ENCODE results near the gene SCLY. TPM values are rescaled to one million over a fixed set of nuclear protein-coding genes. Genes with fewer than 3 reads are reported as not detected.
A peak's percentile ranks its signal among the peaks of the same experiment; 100 is the strongest.

SCLY gene
- total RNA-seq, 1 experiment from 2014 or later: 68.4 TPM

- TF ChIP-seq GTF2I (CRISPR knock-in tag; conservative IDR thresholded peaks at IDR 0.05) (no peak), TEAD1 (CRISPR knock-in tag; IDR thresholded peaks at IDR 0.05) (no peak), CTCF (IDR thresholded peaks at IDR 0.05) (no peak), MYBL2 (CRISPR knock-in tag; IDR thresholded peaks at IDR 0.05) (no peak)
Measured at GRCh38 chr2:238022594-238023157, 38.1 kb upstream of the SCLY start (continued).

DNA sequence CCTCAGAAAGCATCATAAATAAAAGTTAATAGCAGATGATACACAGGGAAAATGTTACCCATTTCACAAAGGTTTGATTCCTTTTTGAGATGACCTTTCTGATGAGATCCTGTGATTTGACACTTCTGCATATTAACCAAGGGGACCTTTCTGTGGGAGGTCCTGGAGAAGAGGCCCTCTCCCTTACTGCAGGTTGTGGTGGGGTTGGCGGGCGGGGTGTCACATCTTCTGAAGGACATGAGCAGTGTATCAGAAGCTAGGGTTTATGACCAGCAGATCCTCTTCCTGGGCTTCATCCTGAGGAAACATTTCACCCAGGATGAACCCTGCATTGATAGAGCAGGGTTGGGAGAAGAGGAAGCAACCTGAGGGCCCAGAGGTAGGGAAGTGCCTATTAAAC lies 37.2 kb upstream of the SCLY start:
- POLR2A ChIA-PET: no interaction called here
- no peak overlapping the region for H3K27ac Mint-ChIP-seq
- H3K9me3 Mint-ChIP-seq: no peaks in the 10 kb centered on the region
- no peak overlapping the region for H3K4me3 Mint-ChIP-seq
- CTCF ChIA-PET: no interaction called here
- H3K4me1 Mint-ChIP-seq: peaks cover 20% of the 10 kb centered on the region
- ATAC-seq (no peak), DNase-seq (ENCODE audit: low spot score) (no peak)
- TF ChIP-seq FOXP1 (CRISPR knock-in tag; IDR thresholded peaks at IDR 0.05; ENCODE audit: borderline replicate concordance): no peak
- TF ChIP-seq RELA (CRISPR knock-in tag; IDR thresholded peaks at IDR 0.05; ENCODE audit: borderline replicate concordance): no peak
- TF ChIP-seq ZSCAN18 (CRISPR knock-in tag; IDR thresholded peaks at IDR 0.05): no peak
- no peak for TF ChIP-seq AFF4 (CRISPR knock-in tag; IDR thresholded peaks at IDR 0.05; ENCODE audit: borderline replicate concordance)
- TF ChIP-seq NR1H2 (CRISPR knock-in tag; IDR thresholded peaks at IDR 0.05): no peak
- TF ChIP-seq MAX (CRISPR knock-in tag; IDR thresholded peaks at IDR 0.05): no peak
- TF ChIP-seq, protein P1, sequence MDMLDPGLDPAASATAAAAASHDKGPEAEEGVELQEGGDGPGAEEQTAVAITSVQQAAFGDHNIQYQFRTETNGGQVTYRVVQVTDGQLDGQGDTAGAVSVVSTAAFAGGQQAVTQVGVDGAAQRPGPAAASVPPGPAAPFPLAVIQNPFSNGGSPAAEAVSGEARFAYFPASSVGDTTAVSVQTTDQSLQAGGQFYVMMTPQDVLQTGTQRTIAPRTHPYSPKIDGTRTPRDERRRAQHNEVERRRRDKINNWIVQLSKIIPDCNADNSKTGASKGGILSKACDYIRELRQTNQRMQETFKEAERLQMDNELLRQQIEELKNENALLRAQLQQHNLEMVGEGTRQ (CRISPR knock-in tag; IDR thresholded peaks at IDR 0.05): no peak
- no peaks in the 10 kb centered on the region for H3K27me3 Mint-ChIP-seq (ENCODE audit: low read depth)
- peaks cover 16% of the 10 kb centered on the region for H3K36me3 Mint-ChIP-seq

DNA sequence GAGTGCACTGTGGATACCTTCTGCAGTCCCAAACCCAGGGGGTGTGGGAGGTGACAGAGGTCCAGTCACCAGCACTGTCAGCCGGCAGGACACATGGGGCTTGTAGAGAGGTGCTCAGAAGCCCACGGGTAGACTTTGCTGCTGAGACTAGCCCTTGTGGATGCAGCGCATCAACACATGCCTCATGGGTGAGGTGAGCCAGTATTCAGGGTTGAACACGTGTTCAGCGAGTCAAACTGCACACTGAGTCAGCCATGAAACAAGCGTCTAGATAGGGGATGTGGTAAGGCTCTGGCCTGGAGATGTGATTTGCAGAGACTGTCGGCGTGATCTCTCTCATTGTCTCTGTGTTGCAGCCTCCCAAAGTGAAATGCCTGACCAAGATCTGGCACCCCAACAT lies 35.8 kb upstream of the SCLY start:
- ChIA-PET POLR2A (no interaction called here), CTCF (no interaction called here)
- DNase-seq (ENCODE audit: low spot score): no peak
- no peak for ATAC-seq
- H3K27ac Mint-ChIP-seq: peak overlapping the region; percentile 24; the same call in 1 of the 2 replicates
- no peaks in the 10 kb centered on the region for H3K27me3 Mint-ChIP-seq (ENCODE audit: low read depth)
- H3K4me1 Mint-ChIP-seq: peaks cover 20% of the 10 kb centered on the region
- TF ChIP-seq RORB (CRISPR knock-in tag; IDR thresholded peaks at IDR 0.05) (no peak), NFATC4 (CRISPR knock-in tag; IDR thresholded peaks at IDR 0.05) (no peak), AFF4 (CRISPR knock-in tag; IDR thresholded peaks at IDR 0.05; ENCODE audit: borderline replicate concordance) (no peak), ZNF219 (CRISPR knock-in tag; IDR thresholded peaks at IDR 0.05; ENCODE audit: borderline replicate concordance) (no peak), ATF3 (CRISPR knock-in tag; conservative IDR thresholded peaks at IDR 0.05) (no peak), JUN (CRISPR knock-in tag; IDR thresholded peaks at IDR 0.05) (no peak), GRHL2 (CRISPR knock-in tag; IDR thresholded peaks at IDR 0.05; ENCODE audit: insufficient replicate concordance, severe bottlenecking) (no peak), ZNF423 (CRISPR knock-in tag; IDR thresholded peaks at IDR 0.05) (no peak), TEAD1 (CRISPR knock-in tag; IDR thresholded peaks at IDR 0.05) (no peak)
- H3K9me3 Mint-ChIP-seq: no peaks in the 10 kb centered on the region
- no peak overlapping the region for H3K4me3 Mint-ChIP-seq
- H3K36me3 Mint-ChIP-seq: peaks cover 19% of the 10 kb centered on the region
